NK-92 (cell line): ENCODE measurements around the gene GRB2.

Experiments used
- DNase-seq: peaks from one replicate; lab custom pipeline; 2025; ENCODE audit not compliant: unreplicated experiment; lab: John Stamatoyannopoulos, UW

GRB2 gene

DNA sequence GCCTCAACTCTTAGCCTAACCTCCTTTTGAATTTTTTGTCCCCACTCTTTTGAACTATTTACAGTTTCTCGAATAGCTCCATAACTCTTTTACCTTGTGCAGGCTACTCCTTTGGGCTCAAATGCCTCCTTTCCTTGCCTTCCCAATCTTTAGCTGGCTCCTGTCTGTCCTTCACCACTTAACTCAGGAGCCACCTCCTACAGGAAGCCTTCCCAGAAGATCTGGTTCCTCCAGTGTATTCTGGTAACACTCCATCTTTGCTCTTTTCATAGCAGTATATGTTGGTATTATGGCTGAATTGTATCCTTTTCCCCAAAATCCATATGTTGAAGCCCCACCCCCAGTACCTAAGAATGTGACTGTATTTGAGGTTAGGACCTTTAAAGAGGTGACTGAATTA is 9.0 kb upstream of the GRB2 start:
- no peak for DNase-seq

DNA sequence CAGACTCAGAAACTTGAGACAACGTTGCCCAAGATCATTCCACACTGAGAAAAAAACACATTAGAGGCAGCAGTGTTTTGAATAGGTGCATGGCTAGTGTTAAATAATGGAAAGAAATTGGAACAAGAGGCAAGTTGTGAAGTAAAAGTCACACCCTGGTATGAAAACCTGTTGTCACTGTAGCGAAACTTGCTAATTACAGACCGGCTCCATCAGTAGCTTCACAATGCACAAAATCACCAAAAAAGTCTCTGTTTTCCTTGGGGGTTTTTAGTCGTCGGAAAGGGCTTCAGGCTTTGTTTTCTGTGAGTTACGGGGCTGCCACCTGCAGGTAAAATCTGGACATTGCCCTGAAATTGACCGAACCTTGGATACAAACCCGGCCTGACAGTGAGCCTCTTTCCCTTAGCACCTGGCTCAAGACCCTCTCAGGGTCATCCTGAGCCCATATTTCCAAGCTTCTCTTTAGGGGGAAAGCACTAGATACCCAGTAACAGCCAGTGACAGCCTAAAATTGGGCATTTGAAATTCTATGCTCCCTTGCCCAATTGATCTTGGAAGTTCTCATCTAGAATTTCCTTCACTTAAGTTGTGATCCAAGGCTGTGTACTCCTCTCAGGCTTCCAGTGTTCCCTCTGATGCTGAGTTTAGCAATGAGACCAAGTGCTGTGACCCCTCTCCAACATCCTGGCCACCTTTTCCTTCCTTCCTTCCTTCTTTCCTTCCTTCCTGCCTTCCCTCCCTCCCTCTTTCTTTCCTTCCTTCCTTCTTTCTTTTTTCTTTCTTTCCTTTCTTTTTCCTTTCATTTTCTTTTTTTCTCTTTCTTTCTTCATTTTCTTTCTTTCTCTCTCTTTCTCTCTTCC is 7.2 kb upstream of the GRB2 start:
- DNase-seq, result no peak

DNA sequence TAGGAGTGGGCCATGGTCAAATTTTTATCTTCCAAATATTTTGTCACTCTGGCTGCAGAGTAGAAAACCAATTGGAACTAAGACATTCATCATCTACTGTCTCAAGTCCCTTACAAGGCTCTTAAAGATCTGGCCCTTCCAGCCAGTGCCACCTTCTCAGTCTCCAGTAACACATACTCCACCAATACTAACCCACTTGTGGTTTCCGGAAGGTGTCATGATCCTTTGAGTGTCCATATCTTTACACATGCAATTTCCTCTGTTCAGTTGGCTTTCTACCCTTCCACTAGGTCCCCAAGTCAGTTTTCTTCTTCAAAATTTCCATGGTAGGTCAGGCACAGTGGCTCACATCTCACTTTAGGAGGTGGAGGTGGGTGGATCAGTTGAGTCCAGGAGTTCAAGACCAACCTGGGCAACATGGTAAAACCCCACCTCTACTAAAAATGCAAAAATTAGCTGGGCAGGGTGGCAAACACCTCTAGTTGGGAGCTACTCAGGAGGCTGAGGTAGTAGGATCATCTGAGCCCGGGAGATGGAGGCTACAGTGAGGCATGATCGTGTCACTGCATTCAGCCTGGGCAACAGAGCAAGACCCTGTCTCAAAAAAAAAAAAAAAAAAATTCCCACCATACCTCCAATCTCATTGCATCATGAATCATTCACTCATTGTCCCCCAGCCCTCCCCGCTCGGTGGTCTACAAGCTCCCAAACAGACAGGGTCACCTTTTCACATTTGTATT is 6.0 kb upstream of the GRB2 start:
- no peak for DNase-seq

DNA sequence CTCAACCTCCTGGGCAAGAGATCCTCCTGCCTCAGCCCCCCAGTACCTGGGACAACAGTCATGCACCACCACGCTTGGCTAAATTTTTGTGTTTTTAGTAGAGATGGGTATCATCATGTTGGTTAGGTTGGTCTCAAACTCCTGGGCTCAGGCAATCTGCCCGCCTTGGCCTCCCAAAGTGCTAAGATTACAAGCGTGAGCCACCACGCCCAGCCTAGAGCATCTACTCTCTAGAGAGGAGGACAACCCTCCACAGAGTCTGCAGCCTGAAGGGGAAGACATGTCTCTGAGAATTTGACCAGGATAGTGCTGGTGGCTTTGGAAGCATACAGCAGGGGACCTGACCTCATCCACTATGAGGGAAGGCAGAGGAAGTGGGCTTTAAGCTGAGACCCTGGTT is 4.7 kb upstream of the GRB2 start:
- no peak for DNase-seq

DNA sequence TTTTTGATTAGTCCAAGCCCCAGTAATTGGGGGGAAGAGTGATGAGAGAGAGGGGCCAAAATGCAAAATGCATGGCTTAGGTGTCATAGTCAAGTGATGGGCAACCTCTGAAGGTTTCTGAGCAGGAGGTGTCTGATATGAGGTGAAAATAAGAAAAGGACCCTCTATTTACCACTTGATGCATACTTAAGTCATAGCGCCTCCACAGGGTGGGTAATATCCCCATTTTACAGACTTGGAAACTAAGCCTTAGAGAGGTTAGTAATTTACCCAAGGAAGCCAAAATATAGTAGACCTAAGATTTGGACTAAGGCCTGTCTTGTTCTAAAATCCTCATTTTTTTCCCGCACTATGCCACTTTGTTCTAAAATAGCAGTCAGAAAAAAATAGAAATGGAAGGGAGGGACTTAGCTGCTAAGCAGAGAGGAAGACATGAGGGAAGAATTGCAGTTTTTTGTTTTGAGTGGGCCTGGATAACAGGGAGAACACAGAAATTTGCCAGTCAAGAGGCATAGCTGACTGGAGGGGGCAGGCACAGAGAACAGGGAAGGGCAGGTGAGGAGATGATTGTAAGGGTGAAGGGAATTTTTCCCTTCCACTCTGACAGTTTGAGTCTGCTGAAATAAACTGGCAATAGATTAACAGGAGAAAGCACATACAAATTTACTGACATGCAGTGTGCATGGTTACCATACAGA is 2.3 kb upstream of the GRB2 start:
- DNase-seq, result no peak

DNA sequence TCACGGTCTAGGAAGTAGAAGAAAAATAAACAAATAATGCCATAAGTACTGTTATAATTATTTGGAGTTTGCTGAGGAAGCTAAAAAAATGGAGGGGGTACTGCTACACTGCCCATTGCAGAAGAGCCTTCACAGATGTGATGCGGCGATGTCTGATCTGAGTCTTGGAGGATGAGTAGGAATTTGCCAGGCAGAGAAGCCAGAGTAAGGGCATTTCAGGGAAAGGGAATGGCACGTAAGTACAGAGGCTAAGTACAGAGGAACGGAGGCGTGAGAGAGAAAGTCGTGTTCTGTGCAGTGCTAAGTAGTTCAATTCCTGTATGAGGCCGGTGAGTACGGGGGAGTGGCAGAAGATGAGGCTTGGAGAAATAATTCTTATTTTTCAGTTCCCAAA is 741 bp upstream of the GRB2 start:
- no peak for DNase-seq

DNA sequence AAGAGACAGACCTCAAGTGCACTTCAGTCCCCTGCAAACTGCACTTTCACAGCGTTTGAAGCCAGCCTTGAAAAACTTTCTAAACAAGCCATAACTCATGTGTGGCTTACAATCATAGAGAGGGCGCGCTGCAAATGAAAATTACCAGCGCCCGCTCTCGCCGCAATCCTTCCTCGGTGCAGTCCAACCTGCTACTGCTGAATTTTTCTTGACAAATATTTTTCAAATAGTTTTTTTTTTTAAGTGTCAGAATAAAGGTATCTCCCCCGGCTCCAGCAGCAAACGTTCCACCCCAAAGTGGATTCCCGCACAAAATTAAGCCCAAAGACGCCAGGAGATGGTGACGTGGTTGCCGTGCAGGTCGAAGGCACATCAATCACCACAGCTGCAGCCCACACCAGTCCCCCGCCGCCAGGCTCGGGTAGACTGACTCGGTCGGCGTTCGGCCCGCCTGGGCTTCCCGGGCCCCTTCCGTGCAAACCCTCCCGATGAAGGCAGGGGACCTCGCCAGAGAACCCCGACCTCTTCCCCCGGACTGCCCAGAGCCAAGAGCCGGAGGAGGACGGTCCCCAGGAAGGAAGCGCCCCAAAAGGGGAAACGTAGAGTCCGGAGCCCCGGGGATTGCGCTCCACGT is 630 bp downstream of the GRB2 start:
- no peak for DNase-seq

DNA sequence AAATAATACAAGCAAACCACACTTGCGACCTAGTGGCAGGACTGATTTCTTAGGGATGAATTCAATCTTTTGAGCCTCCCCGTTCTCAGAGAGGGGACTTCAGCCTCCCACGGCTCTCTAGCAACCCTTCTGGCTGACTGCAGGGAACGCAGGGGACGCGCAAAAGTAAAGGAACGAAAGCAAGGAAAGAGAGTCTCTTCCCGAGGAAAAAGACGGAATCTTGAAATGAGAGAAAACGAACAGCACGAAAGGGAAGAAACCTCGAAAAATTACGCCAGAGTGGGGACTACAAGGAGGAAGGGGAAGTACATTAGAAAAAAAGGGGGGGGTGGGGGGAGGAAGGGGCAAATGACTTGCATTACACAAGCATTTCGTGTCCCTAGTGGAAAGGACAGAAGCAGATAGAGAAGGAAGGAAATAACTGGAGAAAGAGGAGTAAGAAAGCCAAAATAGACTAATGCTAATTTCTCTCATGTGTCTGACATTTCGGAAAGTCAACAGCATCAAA is 1.2 kb downstream of the GRB2 start:
- no peak for DNase-seq

DNA sequence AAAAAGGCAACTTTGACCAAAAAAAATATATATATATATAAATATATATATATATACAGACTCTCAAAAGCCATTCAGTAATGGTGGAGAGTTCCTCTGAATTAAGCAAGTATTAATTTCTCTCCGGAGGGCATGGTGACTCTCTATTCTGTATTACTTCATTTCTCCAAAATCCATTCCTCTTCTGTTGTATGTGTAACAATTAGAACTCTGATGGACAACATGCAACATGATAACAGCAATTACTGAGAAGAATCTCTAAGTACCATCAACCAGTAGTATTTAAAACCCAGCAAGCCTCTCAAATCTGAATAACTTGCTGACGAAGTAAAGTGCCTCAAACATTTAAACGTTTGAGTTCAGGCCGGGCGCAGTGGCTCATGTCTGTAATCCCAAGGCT is 2.3 kb downstream of the GRB2 start:
- no peak for DNase-seq

DNA sequence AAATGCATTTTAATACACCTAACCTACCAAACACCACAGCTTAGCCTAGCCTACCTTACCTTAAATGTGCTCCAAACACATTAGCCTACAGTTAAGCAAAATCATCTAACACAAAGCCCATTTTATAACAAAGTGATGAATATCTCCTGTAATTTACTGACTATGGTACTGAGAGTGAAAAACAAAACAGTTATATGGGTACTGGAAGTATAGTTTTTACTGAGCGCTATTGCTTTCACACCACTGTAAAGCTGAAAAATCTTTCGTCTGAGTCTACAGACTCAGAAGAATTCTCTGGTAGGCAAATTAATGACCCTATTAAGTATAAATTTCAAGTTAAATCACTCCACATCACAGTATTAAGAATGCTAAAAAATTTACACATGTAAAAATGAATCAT is 3.5 kb downstream of the GRB2 start:
- no peak for DNase-seq

DNA sequence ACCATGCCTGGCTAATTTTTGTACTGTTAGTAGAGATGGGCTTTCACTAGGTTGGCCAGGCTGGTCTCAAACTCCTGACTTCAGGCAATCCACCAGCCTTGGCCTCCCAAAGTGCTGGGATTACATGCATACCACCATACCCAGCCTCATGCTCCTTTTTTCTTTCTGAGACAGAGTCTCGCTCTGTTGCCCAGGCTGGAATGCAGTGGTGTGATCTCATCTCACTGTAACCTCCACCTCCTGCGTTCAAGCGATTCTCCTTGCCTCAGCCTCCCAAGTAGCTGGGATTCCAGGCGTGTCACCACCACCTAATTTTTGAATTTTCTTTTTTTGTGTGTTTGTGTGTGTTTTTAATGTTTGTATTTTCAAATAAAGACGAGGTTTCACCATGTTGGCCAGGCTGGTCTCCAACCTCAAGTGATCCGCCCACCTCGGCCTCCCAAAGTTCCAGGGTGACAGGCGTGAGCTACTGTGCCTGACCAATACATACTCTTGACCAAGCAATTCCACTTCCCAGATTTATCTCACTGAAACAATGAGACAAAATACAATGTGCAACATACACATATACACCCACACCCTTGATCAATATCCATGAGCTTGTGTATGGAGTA is 5.0 kb downstream of the GRB2 start:
- DNase-seq, result no peak

DNA sequence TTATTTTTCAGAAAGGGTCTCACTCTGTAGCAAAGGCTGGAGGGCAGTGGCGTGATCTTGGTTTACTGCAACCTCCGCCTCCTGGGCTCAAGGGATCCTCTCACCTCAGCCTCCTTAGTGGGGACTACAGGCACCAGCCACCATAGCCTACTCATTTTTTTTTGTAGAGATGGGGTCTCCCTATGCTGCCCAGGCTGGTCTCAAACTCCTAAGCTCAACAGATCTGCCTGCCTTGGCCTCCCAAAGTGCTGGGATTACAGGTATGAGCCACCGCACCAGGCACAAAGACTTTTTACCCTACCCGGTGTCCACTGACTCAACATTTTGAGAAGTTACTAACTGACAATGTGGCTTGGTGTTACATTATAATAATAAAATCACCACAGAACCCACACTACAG is 7.2 kb downstream of the GRB2 start:
- DNase-seq, result no peak

DNA sequence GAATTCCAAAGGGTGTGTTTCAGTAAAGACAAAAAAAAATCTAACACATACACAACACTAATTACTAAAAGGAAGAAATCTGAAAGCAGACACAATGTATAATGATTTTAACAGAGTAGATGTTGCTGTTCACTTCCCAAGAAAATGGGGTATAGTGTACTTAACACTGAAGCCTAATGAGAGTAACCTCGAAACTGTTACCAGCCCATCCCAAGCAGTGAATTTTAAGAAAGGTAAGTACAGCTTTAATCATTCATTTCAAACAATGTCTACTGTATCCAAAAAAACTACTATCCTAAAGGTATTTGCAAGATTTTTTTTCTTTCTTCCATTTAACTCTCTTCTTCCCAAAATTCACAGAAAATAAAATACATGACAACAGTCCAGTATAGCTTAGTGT is 8.3 kb downstream of the GRB2 start:
- no peak for DNase-seq

DNA sequence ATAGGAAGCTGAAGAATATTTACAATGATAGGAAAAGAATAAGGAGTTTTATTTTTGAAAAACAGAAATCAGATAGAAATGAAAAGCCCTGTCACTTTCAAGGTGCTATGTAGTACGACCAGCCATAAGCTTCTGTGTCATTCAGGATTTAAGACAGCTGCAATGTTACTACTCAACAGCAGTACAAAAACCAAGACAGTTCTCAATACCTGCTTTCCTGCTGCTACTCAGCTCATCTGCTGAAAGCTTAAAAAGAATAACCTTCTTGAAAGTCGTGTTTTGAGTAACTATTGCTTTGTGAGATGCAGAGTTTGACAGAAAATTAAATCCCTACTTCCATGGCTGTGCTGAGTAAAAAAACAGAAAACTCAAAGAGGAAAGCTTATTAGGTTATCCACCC is 8.7 kb downstream of the GRB2 start:
- no peak for DNase-seq

DNA sequence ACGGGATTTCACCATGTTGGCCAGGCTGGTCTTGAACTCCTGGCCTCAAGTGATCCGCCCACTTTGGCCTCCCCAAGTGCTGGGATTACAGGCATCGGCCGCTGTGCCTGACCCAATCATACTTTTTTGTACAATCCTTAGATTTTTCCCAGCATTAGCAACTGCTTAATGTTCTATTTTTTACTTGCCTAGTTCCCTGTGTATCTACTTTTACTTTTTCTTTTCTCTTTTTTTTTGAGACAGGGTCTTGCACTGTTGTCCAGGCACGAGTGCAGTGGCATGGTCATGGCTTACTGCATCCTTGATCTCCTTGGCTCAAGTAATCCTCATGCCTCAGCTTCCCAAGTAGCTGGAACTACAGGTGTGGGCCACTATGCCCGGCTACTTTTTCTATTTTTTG is 9.5 kb downstream of the GRB2 start:
- no peak for DNase-seq

DNA sequence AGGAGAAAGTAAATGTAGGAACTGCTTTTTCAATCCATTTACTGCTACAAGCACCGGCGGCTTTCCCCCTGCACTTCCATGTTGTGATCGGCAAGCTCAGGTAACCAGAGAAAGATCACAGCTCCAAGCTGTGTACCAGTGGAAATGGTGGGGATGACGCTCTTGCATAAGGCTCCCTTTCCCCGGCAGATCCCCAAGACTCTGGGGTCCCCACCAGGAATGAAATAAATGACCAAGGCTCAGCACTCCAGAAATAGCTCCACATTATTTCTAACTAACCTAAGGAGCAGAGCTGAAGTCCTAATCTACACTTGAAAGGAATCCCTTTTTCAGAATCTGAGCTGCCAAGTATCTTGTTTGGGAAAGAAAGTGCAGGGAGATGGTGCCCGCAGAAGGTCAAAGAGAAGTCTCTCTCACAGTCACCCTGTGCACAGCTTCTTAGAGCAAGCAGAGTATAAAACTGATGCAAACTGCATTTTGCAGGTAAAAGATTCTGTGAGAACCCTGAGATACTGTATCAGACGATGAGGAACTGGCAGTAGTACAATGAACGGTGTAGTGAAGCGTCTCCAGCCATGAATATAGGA is 11.1 kb downstream of the GRB2 start:
- DNase-seq, result no peak

DNA sequence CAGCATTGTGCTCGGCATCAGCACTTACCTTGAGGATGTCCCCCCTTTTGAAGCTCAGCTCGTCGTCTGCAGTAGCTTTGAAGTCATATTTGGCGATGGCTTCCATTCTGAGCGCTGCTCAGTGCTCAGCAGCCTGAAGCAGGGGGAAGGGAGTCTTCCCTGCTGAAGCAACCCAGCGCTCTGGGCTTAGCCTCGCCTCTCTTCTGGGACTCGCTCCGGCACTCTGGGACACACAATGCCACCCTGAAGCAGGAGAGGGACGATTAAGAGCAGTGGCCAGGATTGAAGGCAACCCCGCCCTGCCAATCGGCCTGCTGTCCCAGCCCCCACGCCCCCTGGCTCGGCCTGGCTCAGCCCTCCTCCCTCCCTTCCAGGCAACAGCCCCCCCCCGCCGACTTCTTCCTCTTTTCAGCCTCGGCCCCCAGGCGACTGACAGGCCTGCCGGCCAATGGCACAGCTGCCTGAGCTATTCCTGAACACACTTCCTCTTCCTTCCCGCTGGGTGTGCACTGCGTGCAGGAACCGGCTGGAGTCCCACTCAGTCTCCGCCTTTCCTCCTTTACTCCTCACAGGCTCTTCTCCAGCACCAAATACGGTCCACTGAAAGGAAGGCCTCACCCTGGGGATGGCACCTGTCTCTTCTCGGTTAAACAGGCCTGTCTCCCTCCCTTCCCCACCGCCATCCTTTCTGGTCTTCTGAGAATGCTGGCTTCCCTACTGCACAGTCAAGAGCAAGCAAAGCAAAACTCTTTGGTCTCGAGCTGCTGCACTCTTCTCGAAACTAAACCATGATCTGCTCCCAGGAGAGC is 11.8 kb downstream of the GRB2 start:
- no peak for DNase-seq

DNA sequence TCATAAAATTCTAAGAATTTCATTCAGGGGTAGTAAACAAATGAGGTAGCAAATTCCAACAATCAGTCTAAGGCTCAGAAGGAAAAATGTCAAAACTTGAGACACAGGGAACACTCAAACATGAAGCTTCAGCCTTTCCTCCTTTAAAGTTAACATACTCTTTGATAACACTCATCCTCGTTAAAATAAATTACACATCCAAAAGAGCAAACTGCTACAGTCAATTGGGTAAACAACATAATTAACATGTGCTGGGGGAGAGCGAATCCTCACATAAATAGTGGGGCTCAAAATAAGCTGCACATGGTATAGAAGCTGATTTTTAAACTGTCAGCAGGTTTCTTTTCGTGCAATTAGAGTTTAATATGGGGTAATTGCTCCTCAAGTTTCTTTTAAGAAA is 12.9 kb downstream of the GRB2 start:
- no peak for DNase-seq

DNA sequence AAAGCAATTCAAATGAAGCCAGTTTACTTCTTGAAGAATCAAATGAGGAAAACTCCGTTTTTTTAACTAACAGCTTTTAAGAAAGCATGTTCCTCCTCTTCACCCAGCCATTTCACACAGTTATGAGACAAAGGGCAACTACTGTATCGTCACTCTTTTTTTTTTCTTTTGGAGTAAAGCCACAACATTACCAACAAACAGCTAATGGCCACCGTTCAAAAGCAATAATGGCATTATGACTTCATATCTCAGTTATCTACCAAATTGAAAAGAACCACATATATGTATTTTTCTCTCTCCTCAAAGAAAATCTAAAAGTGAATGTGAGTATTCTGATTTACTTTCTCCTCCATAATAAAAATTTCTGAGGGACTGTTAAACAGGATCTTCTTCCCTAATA is 14.5 kb downstream of the GRB2 start:
- DNase-seq, result no peak
